ENCODE measurements around the gene CFDP1. TPM values are rescaled to one million over a fixed set of nuclear protein-coding genes. Genes with fewer than 3 reads are reported as not detected.

Gene CFDP1
- total and polyA plus RNA-seq, 2 of the 13 experiments (the other 11 are each of a cell fraction or from before 2014, with no cell fraction given) = 78.6 to 153 TPM

GRCh38 chr16:75281826-75282225 lies 151.5 kb downstream of the CFDP1 start:
- Histone ChIP-seq H3K9me3 (ENCODE audit: low read length) (no peaks in the 10 kb centered on the region), H3K36me3 (replicated peaks in 1 of 2; ENCODE audit: control insufficient read depth in 1 of 2, insufficient read depth in 2 of 2, low read length in 2 of 2) (no peaks in the 10 kb centered on the region), H3K4me1 (ENCODE audit: insufficient read depth, low read length) (peaks cover 10% of the 10 kb centered on the region; the same call in 1 of the 2 replicates), H3K27ac (ENCODE audit: extremely low read length, insufficient read depth, low read length) (no peak overlapping the region), H3K4me3 (replicated peaks in 1 of 3; ENCODE audit: insufficient read depth in 1 of 3, low read depth in 2 of 3, low read length in 3 of 3) (no peak overlapping the region), H2AFZ (ENCODE audit: low read length) (no peak overlapping the region), H3K4me2 (ENCODE audit: low read depth, low read length) (no peak overlapping the region), H3K9ac (ENCODE audit: insufficient read depth, low read depth, low read length) (no peak overlapping the region), H4K20me1 (ENCODE audit: insufficient read depth, low read length) (no peaks in the 10 kb centered on the region), H3K79me2 (ENCODE audit: insufficient read depth, low read length) (no peaks in the 10 kb centered on the region), H3K27me3 (ENCODE audit: control insufficient read depth in 1 of 2, insufficient read depth in 2 of 2, low read length in 2 of 2) (no peaks in the 10 kb centered on the region)
- DNase-seq (ENCODE audit: low spot score) (no peak), ATAC-seq (no peak), FAIRE-seq (no peak)
- BruUV-seq (replicated peaks) = no TSS peak
- intact Hi-C loops (cut with micrococcal nuclease; ENCODE audit: unreplicated experiment) (no loop called here), in situ Hi-C loops (cut with HindIII; ENCODE audit: extremely low pct_ligation_motif_present, low pct_unique_long_range_greater_than_20kb) (no loop called here)
- POLR2A ChIA-PET = interaction anchor here (1.6 kb wide), 1 partner anchor 10 kb away, joined by 4 read pairs; no protein-coding TSS in a partner anchor
- WGBS (ENCODE audit: low lambda C conversion rate) = 90% methylated on average over 6 of the region's 6 CpGs
- CTCF ChIA-PET (ENCODE audit: low intra/inter-chr PET ratio, low total read pairs) = no interaction called here
- no peak for TF ChIP-seq ZNF441 (CRISPR knock-in tag; IDR thresholded peaks at IDR 0.05; ENCODE audit: borderline replicate concordance)
- TF ChIP-seq KIAA2018 (CRISPR knock-in tag; IDR thresholded peaks at IDR 0.05; ENCODE audit: borderline replicate concordance) = no peak
- TF ChIP-seq SOX6 (IDR thresholded peaks at IDR 0.05) = no peak
- no peak for TF ChIP-seq SOX6 (CRISPR knock-in tag; IDR thresholded peaks at IDR 0.05)

Measured in HepG2 (cell line).